Left hindlimb (tissue), 1 donor: Measurements from ENCODE around the gene TCF4.

Experiments
- DNase-seq: peaks from one replicate; pipeline ENCODE4 v3.0.0-alpha.2; 2018

TCF4 gene

DNA sequence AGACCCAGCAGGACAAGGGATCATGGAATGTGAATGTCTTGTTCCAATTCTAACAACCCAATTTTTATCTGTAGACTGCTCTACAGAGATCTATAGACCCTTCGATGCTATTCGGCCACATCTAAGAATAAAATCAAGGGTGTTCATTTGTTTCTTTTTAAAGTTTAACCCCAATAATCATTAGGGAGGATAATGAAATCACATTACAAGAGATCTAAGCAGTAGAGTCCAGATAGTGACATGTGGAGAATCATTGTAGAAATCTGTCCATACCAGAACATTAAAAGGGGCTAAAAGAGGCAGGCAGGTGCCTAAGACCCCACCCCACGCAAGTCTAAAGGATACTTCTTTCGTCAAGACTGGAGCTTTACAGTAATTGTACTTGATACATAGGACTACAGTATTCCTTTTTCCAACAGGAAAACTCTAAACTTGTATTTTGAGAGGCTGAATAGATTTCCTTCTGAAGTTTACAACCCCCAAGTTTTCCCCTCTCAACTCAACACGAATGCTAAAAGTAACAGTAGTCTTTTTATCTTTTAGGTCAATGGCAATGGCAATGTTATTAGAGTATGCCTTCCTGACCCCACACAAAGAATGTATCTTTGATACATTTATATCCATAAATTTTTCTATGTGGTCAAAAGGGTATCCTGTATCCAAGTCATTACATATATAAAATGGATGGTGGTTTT lies 183.7 kb downstream of the TCF4 start:
- no peak for DNase-seq

DNA sequence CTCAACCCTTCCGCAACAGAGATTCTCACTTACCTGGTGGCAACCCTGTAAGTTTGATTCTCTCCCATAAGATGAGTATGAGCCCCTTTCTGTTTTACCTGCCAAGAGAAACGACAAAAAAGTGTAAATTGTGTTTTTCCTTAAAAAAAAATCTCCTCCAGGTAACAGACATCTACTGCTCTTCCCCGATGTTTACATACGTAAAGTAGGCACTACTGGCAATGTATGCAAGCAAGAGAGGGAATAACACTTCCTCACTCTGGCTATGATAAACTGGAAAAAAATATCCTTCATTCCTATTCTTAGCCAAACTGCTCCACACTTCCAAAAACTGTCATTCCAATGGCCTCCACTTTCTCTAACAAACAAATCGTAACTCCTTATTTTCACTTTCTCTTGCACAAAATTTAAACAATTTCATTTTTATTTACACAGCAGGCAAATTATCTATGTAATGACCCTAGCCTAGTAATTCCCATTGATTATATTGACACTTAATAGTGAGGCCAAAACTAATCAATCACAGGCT lies 184.5 kb downstream of the TCF4 start:
- no peak for DNase-seq

DNA sequence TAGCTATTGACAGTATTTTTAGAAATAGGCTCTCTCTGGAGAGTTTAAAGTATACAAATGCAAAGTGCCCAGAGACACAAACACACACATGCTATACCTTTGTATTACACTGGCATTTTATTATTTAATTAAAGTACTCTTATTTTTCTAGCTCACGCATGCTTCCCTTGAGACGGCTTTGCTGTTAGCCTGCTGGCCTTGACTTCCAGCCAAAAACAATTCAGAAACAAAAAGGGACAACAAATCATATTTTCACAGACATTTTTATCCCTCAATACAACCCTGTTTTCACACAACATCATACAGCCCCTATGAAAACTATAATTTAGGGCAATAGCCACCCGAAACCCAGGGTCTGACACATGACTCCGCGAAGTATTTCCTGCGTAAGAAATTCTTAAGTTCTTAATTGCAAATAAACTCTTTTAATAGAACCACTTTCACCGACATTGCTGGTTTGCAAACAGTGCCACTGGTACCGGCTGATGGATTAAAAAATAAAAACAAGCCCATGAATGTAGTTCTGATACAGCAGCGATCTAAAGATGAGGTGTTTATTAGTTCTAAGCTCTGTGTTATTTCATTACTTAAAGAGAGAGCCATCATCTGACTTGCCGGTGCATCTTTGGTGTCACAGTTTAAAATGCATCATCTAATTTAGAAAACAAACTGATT lies 185.1 kb downstream of the TCF4 start:
- no peak for DNase-seq

DNA sequence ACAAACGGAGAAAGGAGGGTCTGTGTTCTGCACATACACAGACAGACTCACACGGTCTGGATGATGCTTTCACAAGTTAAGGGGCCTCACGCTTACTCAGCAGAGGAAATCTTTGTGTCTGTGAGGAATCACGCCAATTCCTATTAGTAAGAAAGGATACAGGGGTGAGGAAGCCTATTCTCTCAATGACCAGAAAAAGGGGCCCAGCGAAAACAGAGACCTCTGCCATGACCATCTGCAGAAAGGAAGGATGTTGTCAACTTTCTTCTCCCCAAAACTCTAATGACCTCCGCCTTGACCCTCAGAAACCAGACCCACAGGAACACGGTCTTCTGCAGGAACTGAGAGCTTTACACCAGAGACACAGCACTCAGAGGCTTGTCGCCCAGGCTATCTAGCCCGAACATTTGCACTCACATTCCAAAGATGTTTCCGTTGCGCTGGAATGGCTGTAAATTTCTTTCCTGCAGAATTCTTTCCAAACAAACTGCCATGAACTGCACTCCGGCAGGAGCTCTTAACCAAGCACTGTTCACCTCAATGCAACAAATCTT lies 186.3 kb downstream of the TCF4 start:
- DNase-seq = peak; percentile 83

DNA sequence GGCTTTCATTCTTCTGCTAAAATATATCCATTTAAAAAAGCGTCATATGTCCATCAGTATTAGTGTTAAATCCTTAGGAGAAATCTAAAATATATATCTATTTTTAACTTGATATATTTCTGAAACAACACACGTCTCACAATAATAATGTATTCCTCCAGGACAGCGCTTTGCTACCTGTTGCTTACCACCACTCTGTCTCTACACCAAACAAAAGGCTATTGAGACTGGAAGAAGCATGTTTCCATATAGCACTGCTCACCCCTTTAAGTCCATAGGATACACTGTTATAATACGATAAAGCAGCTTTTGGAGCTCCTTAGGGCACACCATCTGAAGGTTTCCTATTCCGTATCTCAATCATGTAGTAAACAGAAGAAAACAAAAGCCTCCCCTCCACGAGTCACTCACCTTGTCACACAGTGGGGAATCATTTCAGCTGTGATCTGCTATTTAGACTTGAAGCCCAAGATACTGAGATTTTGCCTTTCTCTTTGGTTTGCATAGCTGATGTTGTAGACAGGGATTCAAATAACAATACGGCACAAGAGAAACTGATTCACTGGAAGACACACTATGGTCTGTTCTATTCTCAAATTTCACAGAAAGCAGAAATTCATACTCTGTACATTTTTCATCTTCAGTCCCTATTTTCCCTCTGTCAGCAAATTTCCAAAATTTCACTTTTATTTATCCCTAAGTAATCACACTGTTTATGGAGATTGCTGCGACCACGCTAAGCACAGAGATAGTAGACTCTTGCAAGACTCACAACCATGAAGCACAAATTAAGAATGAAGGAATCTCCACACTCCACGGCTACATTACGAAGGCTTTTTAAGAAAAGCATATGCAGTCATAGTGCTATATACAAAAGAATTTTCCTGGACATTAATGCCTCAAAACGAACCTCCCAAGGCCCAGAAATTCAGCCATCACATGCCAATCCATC lies 187.1 kb downstream of the TCF4 start:
- no peak for DNase-seq

DNA sequence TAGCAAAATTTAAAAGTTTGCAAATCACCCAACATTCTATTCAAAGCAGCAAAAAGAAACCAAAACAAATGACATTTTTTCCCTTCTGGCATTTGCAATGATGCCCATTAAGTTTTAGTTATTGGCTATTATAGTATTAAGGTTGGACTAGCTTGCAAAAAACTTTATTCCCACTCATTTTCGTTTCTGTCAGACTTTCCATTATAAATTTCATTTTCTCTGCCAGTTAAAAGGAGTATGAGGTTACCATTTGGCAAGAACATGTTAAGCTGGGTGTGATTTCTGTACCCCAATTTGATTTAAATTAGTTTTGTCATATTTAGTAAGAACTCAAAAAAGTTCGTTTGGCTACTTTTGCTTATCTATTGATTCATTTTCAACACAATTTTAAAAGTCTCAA lies 187.9 kb downstream of the TCF4 start:
- DNase-seq = no peak

DNA sequence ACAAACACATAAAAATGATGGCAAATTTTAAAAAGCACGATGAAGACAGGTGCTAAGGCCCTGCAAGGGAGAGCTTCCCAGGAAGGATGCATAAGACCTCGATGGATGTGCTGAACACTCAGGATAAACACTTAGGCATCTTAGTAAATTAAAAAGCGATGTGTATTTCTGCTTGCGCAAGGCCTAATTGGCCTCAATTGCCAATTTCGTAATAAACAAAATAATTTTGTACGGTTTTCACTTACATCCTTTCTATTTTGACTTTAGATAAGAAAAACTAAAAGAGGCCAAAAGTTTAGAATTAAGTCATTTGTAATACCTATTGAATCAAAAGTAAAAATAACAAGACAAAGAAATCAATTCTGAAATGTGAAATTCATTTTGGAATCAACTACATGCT lies 189.1 kb downstream of the TCF4 start:
- DNase-seq = no peak

DNA sequence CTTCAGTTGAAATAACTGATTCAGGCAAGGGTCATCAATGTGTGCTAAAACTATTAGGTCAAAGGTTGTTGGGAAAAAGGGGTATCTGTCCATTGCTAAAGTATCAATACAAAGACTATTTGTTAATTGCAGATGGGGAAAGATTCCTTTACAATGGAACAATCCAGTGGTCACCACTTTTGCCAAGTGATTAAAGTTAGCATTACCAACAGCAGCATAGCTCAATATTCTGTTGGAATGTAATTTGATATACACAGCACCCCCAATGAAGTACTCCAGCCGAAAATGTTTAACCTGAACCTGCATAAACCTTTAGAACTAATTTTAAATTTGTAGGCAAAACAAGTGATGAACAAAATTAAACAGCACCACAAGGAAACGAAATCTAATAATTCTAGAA lies 191.0 kb downstream of the TCF4 start:
- no peak for DNase-seq

DNA sequence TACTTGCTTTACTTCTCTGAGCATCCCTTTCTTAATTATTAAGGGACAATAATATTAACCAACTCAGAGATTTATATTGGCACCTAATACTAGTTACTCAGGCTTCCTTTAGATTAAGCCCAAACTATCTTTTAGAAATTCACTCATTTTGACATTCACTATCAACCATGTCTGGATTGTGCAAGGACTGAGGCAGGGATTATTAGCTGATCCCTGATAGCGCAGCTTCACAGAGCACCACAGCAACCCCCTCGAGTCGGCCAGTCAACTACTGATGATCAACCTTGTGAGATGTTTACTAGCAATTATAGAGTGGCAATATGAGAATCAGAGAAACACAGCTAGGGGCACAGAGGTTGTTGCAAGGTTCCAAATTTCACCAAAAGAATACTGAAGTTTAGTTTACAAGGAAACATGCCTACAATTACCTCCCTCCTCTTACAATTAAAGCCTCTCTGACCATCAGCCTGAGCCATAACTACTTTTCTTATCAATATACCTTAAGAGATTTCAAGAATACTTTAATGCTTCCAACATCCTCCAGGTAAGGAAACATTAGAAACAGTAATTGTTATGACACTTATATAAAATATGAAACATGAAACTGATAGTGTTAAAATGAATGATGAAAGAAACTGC lies 191.6 kb downstream of the TCF4 start:
- DNase-seq = no peak

DNA sequence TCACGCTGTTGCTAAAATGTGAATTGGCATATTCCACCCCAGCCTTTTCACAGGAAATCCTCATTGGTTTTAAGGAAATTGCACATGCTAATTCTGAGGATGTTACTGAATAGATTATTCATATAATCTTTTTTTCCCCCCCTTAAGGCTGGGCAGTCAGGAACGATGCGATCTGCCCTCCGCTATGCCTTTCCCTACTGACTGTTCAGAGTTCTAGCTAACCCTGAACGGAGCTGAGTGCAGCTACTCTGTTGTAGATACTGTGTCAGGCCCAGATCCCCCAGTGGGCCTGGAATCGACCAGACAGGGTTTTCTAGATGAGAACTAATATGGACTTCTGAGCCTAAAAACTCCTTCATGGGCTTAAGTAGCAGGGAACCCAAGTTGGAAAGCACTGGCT lies 192.2 kb downstream of the TCF4 start:
- no peak for DNase-seq

DNA sequence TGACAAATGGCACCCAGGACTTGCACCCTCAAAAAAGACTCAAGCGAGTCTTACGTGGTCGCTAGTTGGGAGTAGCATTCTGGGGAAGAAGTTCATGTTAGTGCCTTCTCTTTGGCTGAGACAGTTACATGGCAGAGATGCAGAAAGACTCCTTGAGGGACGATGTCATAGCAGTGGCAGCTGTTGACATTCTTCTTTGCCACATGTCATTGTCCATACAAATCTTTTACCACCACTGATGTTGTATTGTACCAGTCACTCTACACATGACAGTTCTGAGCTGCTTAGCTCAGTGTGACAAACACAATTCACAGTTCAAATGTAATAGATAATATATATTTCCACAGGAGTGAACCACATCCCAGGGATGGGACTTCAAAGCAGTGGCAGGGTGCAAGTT lies 197.1 kb downstream of the TCF4 start:
- no peak for DNase-seq

DNA sequence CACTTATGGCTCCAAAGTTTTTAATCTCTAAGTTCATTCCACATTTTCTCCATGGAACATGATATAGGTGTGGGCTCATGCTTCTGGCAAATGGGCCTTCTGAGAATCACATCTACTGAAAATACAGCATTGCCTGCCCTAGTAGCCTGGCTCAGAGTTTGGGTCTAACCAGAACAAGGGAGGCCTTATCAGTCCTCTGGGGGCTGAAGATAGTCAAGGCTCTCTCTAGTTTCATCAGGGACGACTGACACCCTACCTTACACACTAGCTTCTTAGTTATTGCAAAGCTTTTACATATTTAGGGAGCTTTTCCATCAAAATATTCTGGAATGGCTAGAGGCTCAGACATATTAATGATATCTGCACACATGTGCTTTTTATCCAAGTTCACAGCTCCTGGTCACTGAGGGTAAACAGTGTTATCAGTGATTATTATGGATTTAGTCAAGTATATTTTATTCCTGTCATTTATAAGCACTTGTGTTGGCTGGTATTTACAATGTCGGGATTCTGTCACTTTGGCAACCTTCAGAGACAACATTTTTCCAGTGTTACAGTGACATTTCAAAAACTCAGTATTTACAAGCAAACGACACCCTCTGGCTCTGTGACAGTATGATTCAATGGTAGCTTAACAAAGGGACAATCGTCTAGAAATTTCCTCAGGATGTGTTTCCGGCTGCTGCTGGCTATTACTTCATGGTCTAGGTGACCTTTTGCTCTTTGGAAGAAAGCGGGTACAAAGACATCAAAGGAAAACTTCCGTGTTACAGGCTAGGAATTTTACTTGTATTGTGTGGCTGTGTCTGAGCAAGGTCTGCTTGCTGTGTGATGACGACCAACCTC lies 200.6 kb downstream of the TCF4 start:
- DNase-seq = no peak

DNA sequence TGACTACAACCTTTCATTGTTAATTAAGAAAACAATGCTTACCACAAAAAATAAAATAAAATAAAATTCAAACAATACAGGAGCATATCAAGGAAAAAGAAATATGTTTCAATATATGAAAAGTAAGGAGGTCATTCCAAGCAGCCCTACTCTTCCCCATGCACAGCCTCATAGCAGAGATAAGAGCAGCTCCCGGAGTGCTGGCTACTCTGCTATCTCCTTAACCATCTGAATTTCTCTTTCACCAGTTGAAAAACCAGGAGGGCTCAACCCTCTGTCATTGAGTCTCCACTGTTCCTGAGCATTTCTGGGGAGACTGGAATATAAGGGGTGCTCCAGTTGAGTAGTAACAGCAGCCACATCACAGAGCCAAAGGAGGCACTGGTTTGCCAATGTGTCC lies 201.4 kb downstream of the TCF4 start:
- no peak for DNase-seq

DNA sequence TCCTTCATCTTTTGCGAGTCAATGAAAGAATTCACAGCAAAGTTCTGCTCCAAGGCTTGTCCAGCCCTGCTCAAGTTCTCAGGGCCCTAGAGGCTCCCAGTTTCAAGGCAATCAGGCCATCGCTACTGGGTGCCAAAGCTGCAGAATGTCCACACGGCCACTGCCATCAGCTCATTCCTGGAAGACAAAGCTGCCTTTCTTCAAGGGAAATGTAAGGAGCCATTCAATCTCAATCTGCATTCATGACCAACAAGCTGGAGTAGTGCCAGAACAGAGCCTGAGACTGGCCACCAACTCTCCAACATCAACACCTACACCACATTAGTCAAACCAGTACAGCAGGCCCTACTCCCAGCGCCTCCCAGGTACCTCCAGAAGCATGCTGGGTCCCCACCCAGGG lies 202.2 kb downstream of the TCF4 start:
- no peak for DNase-seq

DNA sequence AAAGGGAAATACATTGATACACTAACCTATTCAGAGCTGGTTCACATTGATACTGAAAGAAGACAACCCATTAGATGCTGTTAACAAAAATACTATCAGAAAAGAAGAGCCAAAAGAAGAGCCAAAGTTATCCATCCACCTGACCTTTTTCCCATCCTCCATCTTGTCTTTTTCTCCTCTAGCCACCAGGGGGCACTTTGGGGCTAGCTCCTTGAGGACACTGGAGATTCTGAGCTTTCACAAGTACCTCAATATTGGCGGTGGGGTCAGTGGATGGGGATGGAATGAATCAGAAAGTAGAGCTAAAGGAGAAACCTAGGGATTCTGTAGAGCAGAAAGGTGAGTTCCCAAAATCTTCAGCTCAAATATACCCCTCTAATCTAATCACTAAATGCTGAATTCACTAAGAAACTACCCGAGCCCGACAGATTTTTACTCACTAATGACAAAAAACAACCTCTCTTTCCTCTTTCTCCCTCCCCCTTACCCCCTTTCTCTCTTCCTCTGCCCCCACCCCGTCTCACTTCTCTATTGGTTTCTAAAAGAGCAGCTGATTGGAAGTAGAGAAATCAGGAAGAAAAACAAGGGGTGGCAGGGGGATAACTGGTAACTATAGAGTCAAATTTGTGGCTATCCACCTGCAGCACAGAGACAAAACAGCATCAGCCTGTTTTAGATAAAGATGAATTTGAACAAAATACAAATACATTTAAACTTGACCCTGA lies 203.3 kb downstream of the TCF4 start:
- no peak for DNase-seq

DNA sequence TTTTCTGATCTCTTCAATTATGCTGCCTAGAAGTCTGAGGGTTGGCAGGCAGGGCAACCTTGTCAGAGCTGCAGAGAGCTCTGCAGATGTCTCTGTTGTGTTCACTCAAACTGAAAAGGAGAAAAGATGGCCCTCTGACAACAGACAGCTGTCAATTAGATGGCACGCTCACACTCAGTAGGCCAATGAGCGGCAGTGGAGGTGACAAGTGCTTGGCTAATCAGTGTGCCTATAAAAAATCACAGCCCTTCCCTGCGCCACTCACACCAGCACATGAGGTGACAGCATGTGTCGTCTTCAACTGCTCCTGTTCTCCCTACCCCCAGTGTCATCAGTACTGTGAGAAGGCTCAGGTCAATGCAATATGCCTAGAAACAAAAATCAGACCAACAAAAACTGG lies 203.9 kb downstream of the TCF4 start:
- DNase-seq = no peak

DNA sequence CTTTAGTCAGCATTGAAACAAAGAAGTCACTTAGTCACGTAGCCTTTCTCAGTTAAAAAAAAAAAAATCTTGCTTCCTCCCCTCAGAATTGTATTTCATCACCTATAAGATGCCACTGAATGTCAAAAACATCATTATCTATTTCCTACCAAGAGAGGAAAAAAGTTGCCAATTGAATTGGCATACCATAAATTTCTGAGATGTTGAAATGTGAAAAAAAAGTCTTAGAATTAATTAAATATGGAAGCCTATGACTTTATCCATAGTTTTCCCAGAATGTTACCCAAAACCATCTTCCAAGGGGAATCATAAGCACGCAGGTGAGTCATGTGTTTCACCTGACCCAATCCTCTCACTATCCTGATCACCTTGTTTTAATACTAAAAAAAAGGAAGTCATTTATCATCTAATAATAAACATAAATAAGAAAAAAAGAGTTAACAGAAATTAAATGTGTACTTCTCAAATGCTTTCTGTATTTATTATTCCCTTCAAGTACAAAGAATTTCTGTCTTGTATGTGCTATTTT lies 205.7 kb downstream of the TCF4 start:
- DNase-seq = no peak

DNA sequence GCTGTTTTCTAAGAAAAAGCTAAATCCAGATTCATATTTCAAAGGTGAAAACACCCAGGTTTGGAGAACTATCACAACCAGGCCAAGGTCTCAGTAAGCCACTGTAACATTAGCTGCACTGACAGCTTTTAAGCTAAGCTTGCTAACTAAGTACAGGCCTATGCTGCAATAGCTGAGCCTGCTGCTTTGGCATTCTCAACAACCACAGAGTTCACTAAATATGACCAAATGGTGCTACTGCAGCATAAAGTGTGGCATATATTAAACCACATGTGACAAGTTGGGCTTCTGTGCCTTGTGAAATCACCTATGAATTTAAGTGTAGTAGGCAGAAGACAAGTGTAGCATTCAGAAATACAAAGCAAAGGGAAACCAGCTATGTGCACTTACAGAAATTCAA lies 206.7 kb downstream of the TCF4 start:
- DNase-seq = no peak

DNA sequence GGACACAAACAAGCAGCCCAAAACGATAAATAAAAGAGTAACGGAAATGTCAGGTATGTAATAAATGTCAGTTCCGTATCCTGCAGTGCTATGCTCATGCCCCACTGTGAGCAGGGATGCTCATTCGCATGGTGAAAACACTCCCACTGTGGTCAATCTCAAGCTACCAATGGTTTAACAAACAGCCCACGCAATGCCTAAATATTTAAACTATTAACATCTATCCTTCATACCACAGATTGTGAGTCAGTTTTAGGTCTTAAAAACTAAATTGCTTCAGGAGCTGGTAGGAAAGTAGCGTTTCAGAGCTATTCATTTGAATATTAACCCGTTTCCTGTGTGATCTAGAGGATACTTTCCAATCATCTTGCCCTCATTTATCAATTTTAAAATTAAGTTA lies 207.4 kb downstream of the TCF4 start:
- DNase-seq = no peak

DNA sequence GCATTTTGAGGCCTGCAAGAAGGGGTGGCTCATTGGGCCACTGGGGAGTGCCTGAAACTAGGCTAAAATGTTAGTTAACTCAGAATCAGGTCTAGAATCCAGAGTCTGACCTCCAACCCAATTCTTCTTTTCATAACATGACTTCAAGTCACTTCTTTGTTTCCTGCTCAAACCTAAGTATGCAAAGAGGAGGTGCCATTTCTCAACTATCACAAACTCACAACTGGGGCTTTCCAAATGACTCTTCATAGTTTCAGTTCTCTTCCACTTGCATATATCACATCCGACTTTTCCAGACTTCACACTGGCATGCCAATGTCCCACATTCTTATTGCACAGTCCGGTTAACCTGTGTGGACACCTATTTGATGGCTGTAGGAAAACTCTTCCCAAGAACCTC lies 211.6 kb downstream of the TCF4 start:
- no peak for DNase-seq

DNA sequence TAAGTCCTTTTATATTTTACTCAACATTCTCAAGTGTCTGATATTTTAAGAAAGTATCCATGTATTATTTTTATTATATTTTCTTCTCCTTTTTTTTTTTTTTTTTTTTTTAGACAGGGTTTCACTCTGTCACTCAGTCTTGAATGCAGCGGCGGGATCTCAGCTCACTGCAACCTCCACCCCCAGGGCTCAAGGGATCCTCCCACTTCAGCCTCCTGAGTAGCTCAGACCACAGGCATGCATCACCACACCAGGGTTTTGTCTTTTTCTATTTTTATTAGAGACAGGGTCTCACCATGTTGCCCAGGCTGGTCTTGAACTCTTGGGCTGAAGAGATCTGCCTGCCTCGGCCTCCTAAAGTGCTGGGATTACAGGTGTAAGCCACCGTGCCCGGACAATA lies 212.1 kb downstream of the TCF4 start:
- no peak for DNase-seq
